A549 (cell line): Measurements from ENCODE around the gene GNAS. TPM values are rescaled to one million over a fixed set of nuclear protein-coding genes. Genes with fewer than 3 reads are reported as not detected.

Experiments used
- ATAC-seq, 2 experiments: fragments of 200-7000 bp in 1 of 2; fragments of >200 bp in 1 of 2; cut with Nextera tagmentation in 1 of 2; cut with Tn5 transposase in 1 of 2; 3 replicates each; pipeline versions ENCODE4 v1.8.0 to v1.9.1; 2018 to 2020; ENCODE audit warnings: mild to moderate bottlenecking in 1 of 2, moderate library complexity in 1 of 2
- CTCF ChIA-PET: fragments of 300-600 bp; sonication (Branson Sonifier 250); formaldehyde crosslinking; extraction: SDS; loops from one replicate; lab custom pipeline; 2021; ENCODE audit warnings: antibody characterized with exemption, inconsistent platforms; lab: Yijun Ruan, JAX
- POLR2A ChIA-PET: fragments of 350-600 bp; formaldehyde crosslinking; extraction: SDS; loops from one replicate; lab custom pipeline; 2021; ENCODE audit warnings: antibody characterized with exemption, inconsistent platforms; lab: Yijun Ruan, JAX
- DNase-seq, 2 experiments: peaks; one replicate each; pipeline versions ENCODE4 v3.0.0 to v3.0.0-alpha.2; 2011 to 2016; ENCODE audit warnings: low read depth in 1 of 2, low spot score in 1 of 2
- FAIRE-seq: peaks from 2 replicates; lab custom pipeline; 2011; peaks lifted over from hg19 to GRCh38; lab: Jason Lieb, UNC
- H3K27ac ChIP-seq, 2 experiments: fragments of >200 bp; sonication (Bioruptor Twin); formaldehyde crosslinking; 3 replicates each; pipeline ENCODE4 v1.5.1; 2016 to 2017
- H3K4me1 ChIP-seq: fragments of >200 bp; sonication (Bioruptor Twin); formaldehyde crosslinking; 3 replicates; pipeline ENCODE4 v1.6.1; 2016
- H3K4me2 ChIP-seq: fragments of >200 bp; sonication (Bioruptor Twin); formaldehyde crosslinking; 3 replicates; pipeline ENCODE4 v1.6.1; 2016
- H3K4me3 ChIP-seq: fragments of >200 bp; sonication (Bioruptor Twin); formaldehyde crosslinking; 3 replicates; pipeline ENCODE4 v1.5.1; 2016
- H3K9me3 ChIP-seq: fragments of >200 bp; sonication (Bioruptor Twin); formaldehyde crosslinking; 3 replicates; pipeline ENCODE4 v1.6.1; 2016
- CBX2 ChIP-seq: fragments of 200-600 bp; sonication (generic); IDR thresholded peaks from 2 replicates; pipeline ENCODE4 v1.6.1; 2016; ENCODE audit warnings: low read depth, mild to moderate bottlenecking, borderline replicate concordance
- CEBPB ChIP-seq, 2 experiments: fragments of >200 bp in 1 of 2; sonication (Bioruptor Twin) in 1 of 2; formaldehyde crosslinking in 1 of 2; IDR thresholded peaks; 2 replicates each; pipeline ENCODE4 v1.6.1; 2012 to 2016
- CHD4 ChIP-seq: fragments of 200-600 bp; sonication (generic); IDR thresholded peaks from 2 replicates; pipeline ENCODE4 v1.6.1; 2016; ENCODE audit warnings: antibody characterized with exemption, mild to moderate bottlenecking, borderline replicate concordance
- E2F6 ChIP-seq: IDR thresholded peaks from 2 replicates; pipeline ENCODE4 v1.6.1; 2012; ENCODE audit warnings: low read depth, borderline replicate concordance
- FOSL2 ChIP-seq, 2 experiments: fragments of 450-650 bp in 1 of 2; fragments of >200 bp in 1 of 2; sonication (Bioruptor Twin) in 1 of 2; formaldehyde crosslinking; IDR thresholded peaks; 2 replicates each; pipeline versions ENCODE4 v1.5.0 to v1.6.1; 2016 to 2020; ENCODE audit warnings: mild to moderate bottlenecking in 1 of 2, moderate library complexity in 1 of 2
- GATA3 ChIP-seq: IDR thresholded peaks from 2 replicates; pipeline ENCODE4 v1.6.1; 2012; ENCODE audit warnings: borderline replicate concordance
- HEYL ChIP-seq: fragments of 250-450 bp; sonication (Bioruptor Pico); IDR thresholded peaks from 2 replicates; pipeline ENCODE4 v1.8.0; 2021; ENCODE audit warnings: mild to moderate bottlenecking, moderate library complexity
- HMGXB4 ChIP-seq: fragments of 250-450 bp; sonication (Bioruptor Pico); IDR thresholded peaks from 2 replicates; pipeline ENCODE4 v1.5.0; 2021; ENCODE audit warnings: mild to moderate bottlenecking, moderate library complexity, borderline replicate concordance
- HOXA7 ChIP-seq: fragments of 250-450 bp; sonication (Bioruptor Pico); IDR thresholded peaks from 2 replicates; pipeline ENCODE4 v1.5.0; 2020; ENCODE audit warnings: mild to moderate bottlenecking, moderate library complexity
- HOXB13 ChIP-seq: fragments of 250-450 bp; sonication (Bioruptor Pico); IDR thresholded peaks from 2 replicates; pipeline ENCODE4 v1.5.0; 2020; ENCODE audit warnings: low read depth, mild to moderate bottlenecking, moderate library complexity
- HOXB5 ChIP-seq: fragments of 250-450 bp; sonication (Bioruptor Pico); IDR thresholded peaks from 2 replicates; pipeline ENCODE4 v1.5.0; 2020; ENCODE audit warnings: mild to moderate bottlenecking, moderate library complexity
- JUNB ChIP-seq: fragments of >200 bp; sonication (Bioruptor Twin); formaldehyde crosslinking; IDR thresholded peaks from 2 replicates; pipeline ENCODE4 v1.6.1; 2016
- KDM1A ChIP-seq: fragments of 200-600 bp; sonication (generic); IDR thresholded peaks from 2 replicates; pipeline ENCODE4 v1.6.1; 2016; ENCODE audit warnings: low read depth, mild to moderate bottlenecking
- MAZ ChIP-seq: fragments of 150-350 bp; IDR thresholded peaks from 2 replicates; pipeline ENCODE4 v1.6.1; 2014; ENCODE audit warnings: antibody characterized with exemption, low read depth, low read length, borderline replicate concordance
- MYC ChIP-seq: IDR thresholded peaks from 2 replicates; pipeline ENCODE4 v1.6.1; 2012; ENCODE audit warnings: mild to moderate bottlenecking, inconsistent platforms, low read length, improper control_type of control experiment, borderline replicate concordance
- NR3C1 ChIP-seq: fragments of >200 bp; sonication (Bioruptor Twin); formaldehyde crosslinking; IDR thresholded peaks from 3 replicates; pipeline ENCODE4 v1.6.1; 2017
- POLR2A ChIP-seq: IDR thresholded peaks from 2 replicates; pipeline ENCODE4 v1.6.1; 2012; ENCODE audit warnings: mild to moderate bottlenecking, low read length
- RAD21 ChIP-seq, 2 experiments: fragments of >200 bp in 1 of 2; sonication (Bioruptor Twin) in 1 of 2; formaldehyde crosslinking in 1 of 2; IDR thresholded peaks in 1 of 2; conservative IDR thresholded peaks in 1 of 2; 2 replicates in 1 of 2; 3 replicates in 1 of 2; pipeline ENCODE4 v1.6.1; 2012 to 2018; ENCODE audit warnings: inconsistent platforms in 1 of 2
- SMC3 ChIP-seq: fragments of >200 bp; sonication (Bioruptor Twin); formaldehyde crosslinking; IDR thresholded peaks from 3 replicates; pipeline ENCODE4 v1.6.1; 2018; ENCODE audit warnings: inconsistent platforms
- TFCP2L1 ChIP-seq: fragments of 250-450 bp; sonication (Bioruptor Pico); IDR thresholded peaks from 2 replicates; pipeline ENCODE4 v1.5.0; 2021; ENCODE audit warnings: mild to moderate bottlenecking
- WGBS: methylation state at CpG from one replicate; pipeline ENCODE4 v1.1.6; 2017; ENCODE audit errors: missing lambda C conversion rate; 5-methylcytosine and 5-hydroxymethylcytosine counted together
- polyA plus RNA-seq, 4 experiments: library from polyadenylated mRNA; depleted of rRNA in 3 of 4; stranded (reverse); fragments of >200 nt; fragmentation: RNase III in 1 of 4; extraction: RNeasy Plus Mini Kit Qiagen cat#74134 plus additional on column Dnase treatment in 1 of 4; gene quantifications; 2 replicates in 3 of 4; 3 replicates in 1 of 4; pipeline ENCODE4 v1.2.3, GENCODE V29; 2011 to 2017
- TF ChIP-seq, protein P1 (sequence below): fragments of >200 bp; sonication (Bioruptor Twin); formaldehyde crosslinking; IDR thresholded peaks from 3 replicates; pipeline ENCODE4 v1.5.1; 2016

GNAS gene
- polyA plus RNA-seq, 2 of the 4 experiments (the other 2 are of a cell fraction) = 534 to 600 TPM

DNA sequence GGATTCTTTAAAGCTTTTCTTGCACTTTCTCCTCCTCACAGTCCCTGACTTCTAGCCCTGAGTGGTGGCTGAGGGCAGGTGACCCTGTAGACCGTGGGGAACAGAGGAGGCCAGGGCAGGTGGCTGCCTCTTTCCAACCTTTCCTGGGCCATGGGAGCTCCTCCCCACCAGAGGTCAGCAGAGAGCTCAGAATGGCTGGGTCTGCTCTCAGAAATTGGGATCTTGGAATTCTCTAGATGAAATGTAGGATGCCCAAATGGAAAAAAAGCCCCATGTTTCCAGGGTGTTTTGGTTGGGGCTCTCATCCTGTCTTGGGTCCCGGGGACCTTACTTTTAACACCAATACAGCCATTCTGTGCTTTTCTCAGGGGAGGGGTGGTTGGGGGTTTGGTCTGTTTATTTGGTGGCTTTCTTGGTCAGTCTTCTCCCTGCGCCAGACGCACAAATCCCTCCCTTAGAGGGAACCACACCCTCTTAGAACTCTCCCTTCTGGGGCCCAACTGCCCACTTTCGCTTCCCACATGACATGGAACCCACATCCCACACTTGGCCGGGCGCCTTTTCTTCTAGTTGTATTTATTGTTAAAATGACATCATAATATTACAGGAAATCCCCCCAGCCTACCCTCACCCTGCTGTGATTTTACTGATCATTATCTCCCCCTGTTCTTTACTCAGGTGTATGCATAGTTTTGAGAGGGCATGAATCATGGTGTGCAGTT lies 17.9 kb downstream of the GNAS start:
- ChIA-PET POLR2A (interaction anchor here (1.0 to 1.6 kb wide), 3 partner anchors 111 to 352 kb away, joined by 3 to 7 read pairs (median 4); partner anchors contain the start of gene ATP5F1E), CTCF (interaction anchor here (0.5 to 3.6 kb wide), 50 partner anchors 9 to 649 kb away, joined by 3 to 56 read pairs (median 4); partner anchors contain the start of gene GNAS)
- FAIRE-seq (no peak), DNase-seq (peak; percentile 63 to 78), ATAC-seq (peak; percentile 93 to 98)
- TF ChIP-seq, protein P1, sequence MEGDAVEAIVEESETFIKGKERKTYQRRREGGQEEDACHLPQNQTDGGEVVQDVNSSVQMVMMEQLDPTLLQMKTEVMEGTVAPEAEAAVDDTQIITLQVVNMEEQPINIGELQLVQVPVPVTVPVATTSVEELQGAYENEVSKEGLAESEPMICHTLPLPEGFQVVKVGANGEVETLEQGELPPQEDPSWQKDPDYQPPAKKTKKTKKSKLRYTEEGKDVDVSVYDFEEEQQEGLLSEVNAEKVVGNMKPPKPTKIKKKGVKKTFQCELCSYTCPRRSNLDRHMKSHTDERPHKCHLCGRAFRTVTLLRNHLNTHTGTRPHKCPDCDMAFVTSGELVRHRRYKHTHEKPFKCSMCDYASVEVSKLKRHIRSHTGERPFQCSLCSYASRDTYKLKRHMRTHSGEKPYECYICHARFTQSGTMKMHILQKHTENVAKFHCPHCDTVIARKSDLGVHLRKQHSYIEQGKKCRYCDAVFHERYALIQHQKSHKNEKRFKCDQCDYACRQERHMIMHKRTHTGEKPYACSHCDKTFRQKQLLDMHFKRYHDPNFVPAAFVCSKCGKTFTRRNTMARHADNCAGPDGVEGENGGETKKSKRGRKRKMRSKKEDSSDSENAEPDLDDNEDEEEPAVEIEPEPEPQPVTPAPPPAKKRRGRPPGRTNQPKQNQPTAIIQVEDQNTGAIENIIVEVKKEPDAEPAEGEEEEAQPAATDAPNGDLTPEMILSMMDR = peak; percentile 85
- TF ChIP-seq CEBPB (IDR thresholded peaks at IDR 0.05) (no peak), POLR2A (no peak), MAZ (no peak), RAD21 (conservative IDR thresholded peaks at IDR 0.05 in 1 of 2, IDR thresholded peaks at IDR 0.05 in 1 of 2) (peak; percentile 88 to 89), CBX2 (no peak), NR3C1 (no peak), HEYL (CRISPR knock-in tag) (no peak), JUNB (no peak), GATA3 (no peak), HOXB13 (CRISPR knock-in tag) (no peak), KDM1A (no peak), HMGXB4 (CRISPR knock-in tag) (no peak), TFCP2L1 (CRISPR knock-in tag) (no peak), SMC3 (peak; percentile 96), MYC (no peak), E2F6 (no peak), HOXA7 (CRISPR knock-in tag) (no peak), CHD4 (no peak), FOSL2 (IDR thresholded peaks at IDR 0.05) (no peak), FOSL2 (CRISPR knock-in tag; IDR thresholded peaks at IDR 0.05) (no peak)
- H3K4me1 ChIP-seq = no peaks in the 10 kb centered on the region
- no peaks in the 10 kb centered on the region for H3K9me3 ChIP-seq
- no peak overlapping the region for H3K27ac ChIP-seq
- no peak overlapping the region for H3K4me2 ChIP-seq
- 54% methylated on average over 7 of the region's 7 CpGs for WGBS
- H3K4me3 ChIP-seq = no peak overlapping the region

DNA sequence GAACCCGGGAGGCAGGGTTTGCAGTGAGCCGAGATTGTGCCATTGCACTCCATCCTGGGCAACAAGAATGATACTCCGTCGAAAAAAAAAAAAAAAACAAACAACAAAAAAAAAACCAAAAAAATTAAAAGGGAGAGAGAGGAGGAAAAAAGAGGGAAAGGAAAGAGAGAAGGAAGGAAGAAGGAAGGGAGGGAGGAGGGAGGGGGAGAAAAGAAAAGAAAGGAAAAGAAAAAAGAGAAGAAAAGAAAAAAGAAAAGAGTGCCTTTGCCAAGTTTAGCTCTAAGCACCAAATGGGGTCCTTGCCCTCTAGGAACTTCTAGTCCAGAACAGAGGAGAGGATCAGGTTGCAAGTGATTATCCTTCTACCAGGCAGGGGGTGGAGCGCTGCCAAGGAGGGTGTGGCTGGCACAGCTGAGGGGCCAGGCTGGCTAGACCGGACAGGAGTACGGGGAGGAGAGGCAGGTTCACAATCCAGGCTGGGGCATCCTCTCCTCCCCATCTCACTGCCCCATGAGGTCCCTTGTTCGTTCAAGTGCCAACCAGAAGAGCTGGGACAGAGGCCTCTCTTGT lies 19.1 kb downstream of the GNAS start:
- ATAC-seq (no peak), FAIRE-seq (no peak), DNase-seq (no peak)
- Histone ChIP-seq H3K4me2 (no peak overlapping the region), H3K9me3 (no peaks in the 10 kb centered on the region), H3K4me3 (no peak overlapping the region), H3K27ac (no peak overlapping the region), H3K4me1 (no peaks in the 10 kb centered on the region)
- CTCF ChIA-PET = interaction anchor here (0.6 to 3.6 kb wide), 14 partner anchors 10 to 624 kb away, joined by 3 to 56 read pairs (median 6); partner anchors contain the start of genes ATP5F1E and GNAS
- TF ChIP-seq CBX2 = no peak
- no peak for TF ChIP-seq MYC
- no peak for TF ChIP-seq HOXB5 (CRISPR knock-in tag)
- no peak for TF ChIP-seq HMGXB4 (CRISPR knock-in tag)
- TF ChIP-seq CHD4 = no peak
- POLR2A ChIA-PET = no interaction called here
- 50% methylated on average over 7 of the region's 8 CpGs for WGBS
